IPS-18c (cell line): ENCODE data around the gene MYH14.
A peak's percentile ranks its signal among the peaks of the same experiment; 100 is the strongest.

Source experiments
- H3K4me3 ChIP-seq: 2 replicates; pipeline ENCODE4 v1.7.0; 2013; ENCODE audit warnings: low read depth, mild to moderate bottlenecking, low read length, moderate library complexity; ENCODE audit not compliant: insufficient read depth
- H3K9me3 ChIP-seq: one replicate; pipeline ENCODE4 v1.6.1; 2013; ENCODE audit warnings: mild to moderate bottlenecking, low read length, moderate library complexity; ENCODE audit not compliant: control insufficient read depth, insufficient read depth

MYH14 gene

DNA sequence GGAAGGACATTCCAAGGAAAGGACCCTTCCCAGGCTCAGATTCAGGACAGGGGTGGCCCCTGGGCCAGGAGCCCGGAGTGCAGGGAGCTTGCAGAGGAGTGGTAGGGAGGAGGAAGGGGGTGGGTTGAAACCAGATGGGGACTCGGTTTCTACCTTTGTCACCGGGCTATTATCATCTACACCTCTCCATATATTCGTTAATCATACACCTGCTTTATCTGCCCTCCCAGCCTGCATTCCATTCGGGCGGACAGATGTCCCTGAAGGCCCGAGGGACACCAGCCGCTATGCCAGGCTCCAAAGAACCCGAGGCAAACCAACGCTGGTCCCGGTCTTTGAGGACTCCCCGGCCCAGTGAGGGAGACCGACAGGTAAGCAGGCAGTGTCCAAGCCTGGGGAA is 15.5 kb upstream of the MYH14 start:
- peaks cover 6% of the 10 kb centered on the region for H3K9me3 ChIP-seq
- no peak overlapping the region for H3K4me3 ChIP-seq

GRCh38 chr19:50189331-50189730 is 14.1 kb upstream of the MYH14 start:
- H3K9me3 ChIP-seq = peaks cover 7% of the 10 kb centered on the region
- no peak overlapping the region for H3K4me3 ChIP-seq

DNA sequence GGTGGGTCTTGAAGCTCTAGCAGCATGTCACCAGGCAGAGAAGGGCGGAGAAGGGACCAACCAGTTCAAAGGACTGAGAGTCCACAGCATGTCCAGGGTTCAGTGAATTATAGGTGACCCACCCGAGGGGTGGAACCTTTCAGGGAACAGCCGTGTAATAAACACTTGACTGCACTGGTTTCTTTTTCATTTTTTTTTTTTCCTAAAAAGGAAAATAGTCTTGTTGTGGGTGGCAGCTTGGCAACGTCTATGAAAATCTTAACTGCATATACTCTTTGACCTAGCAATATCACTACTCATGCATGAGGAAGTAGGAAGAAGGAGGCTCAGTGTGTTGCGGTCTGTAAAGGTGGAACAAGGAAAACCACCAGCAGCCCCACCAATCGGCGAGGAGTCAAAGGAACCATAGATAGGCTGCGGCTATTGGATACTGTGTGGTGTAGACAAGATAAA is 13.0 kb upstream of the MYH14 start:
- Histone ChIP-seq H3K9me3 (peaks cover 8% of the 10 kb centered on the region), H3K4me3 (no peak overlapping the region)

DNA sequence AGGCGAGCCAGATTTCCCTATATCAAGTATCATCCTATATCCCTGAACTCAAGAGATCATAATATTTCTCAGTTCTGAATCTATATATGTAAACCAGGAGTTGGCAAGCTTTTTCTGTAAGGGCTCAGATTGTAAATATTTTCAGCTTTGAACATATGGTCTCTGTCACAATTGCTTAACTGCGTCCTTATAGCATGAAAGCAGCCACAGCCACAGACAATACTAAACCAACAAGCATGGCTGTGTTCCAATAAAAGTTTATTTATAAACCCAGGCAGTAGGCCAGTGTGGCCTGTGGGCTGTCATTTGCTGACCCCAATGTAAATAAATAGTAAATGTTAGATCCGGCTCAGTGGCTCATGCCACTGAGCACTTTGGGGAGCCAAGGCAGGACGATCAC is 12.2 kb upstream of the MYH14 start:
- Histone ChIP-seq H3K9me3 (peaks cover 7% of the 10 kb centered on the region), H3K4me3 (no peak overlapping the region)

DNA sequence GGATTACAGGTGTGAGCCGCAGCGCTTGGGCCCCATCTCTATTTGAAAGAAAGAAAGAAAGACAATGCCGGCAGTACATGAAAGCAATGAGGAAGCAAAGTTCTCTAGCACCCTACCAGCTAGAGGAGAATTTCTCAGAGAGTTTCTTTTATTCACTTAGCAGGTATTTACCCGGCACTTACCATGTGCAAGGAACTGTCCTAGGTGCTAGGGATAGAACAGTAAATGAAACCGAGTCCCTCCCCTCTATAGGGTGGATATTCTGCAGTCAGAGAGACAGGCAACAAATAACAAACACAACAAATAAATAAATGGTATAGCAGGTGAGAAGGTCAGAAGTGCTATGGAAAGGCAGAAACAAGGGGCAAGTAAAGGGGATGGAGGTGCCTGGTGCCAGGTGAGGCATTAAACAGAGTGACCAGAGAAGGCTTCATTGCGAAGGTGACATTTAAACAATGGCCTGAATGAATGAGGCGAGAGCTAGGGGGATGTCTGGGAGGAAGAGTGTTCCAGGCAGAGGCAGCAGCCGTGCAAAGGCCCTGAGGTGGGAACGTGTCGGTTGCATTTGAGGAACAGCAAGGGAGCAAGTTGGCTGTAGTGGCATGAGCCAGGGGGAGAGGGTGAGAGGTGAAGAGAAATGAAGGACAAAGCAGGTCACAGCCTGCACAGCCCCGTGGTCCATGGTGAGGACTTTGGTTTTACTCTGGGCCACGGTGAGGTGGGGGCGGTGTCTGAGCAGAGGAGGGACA is 10.8 kb upstream of the MYH14 start:
- H3K4me3 ChIP-seq = no peak overlapping the region
- H3K9me3 ChIP-seq = peaks cover 5% of the 10 kb centered on the region

DNA sequence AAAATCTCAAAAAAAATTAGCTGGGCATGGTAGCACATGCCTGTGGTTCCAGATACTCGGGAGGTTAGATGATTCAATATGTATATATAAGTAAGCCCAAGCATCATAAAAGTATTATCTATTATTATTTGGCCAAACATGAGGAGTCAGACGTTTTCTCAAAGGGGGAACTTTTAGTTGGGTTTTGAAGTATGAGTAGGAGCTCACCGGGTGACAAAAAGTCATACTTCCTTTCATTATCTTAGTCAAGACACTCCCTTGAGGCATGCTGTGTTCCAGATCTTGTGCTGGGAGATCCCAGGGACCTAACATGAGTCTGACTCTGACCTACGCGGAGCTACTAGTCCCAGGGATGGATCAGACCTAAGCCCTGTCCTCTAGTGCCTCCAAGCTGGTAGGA is 8.2 kb upstream of the MYH14 start:
- Histone ChIP-seq H3K4me3 (no peak overlapping the region), H3K9me3 (peaks cover 5% of the 10 kb centered on the region)

DNA sequence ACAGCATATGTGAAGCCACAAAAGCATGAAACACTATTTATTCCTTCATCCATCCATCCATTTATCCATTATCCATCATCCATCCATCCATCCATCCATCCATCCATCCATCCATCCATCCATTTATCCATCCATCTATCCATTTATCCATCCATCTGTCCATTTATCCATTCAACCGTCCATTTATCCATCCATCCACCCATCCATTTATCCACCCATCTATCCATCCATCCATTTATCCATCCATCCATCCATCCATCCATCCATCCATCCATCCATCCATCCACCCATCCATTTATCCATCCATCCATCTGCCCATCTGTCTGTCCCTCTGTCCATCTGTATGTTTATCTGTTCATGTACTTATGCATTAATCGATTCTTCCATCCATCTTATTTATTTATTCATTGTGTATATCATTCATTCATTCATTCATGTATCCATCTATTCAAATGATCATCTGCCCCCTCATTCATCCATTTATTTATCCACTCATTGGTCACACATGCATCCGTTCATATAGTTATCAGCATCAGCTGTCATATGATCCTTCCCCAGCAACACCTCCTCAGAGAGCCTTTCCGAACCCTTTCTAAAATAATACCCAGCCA is 7.0 kb upstream of the MYH14 start:
- H3K9me3 ChIP-seq = peaks cover 5% of the 10 kb centered on the region
- no peak overlapping the region for H3K4me3 ChIP-seq

GRCh38 chr19:50197348-50197747 is 6.1 kb upstream of the MYH14 start:
- H3K9me3 ChIP-seq = peaks cover 5% of the 10 kb centered on the region

GRCh38 chr19:50198431-50199258 is 4.8 kb upstream of the MYH14 start:
- H3K4me3 ChIP-seq = no peak overlapping the region
- H3K9me3 ChIP-seq = peaks cover 5% of the 10 kb centered on the region

More at GRCh38 chr19:50197348-50197747, 6.1 kb upstream of the MYH14 start:
- H3K4me3 ChIP-seq = no peak overlapping the region

DNA sequence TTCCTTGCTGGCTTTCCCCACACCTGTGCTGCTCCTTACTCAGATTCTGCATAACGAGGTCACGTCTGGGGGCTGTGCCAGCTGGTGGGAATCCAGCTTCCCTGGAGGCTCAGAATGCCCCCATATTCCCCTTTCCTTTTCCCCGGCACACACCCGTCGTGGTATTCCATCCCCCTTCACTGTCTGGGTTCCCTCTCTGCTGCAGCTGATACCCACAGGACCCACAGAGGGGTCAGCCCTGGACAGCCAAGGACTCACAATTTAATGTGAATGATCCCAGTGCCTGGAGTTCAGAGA is 4.2 kb upstream of the MYH14 start:
- no peak overlapping the region for H3K4me3 ChIP-seq
- peaks cover 5% of the 10 kb centered on the region for H3K9me3 ChIP-seq

DNA sequence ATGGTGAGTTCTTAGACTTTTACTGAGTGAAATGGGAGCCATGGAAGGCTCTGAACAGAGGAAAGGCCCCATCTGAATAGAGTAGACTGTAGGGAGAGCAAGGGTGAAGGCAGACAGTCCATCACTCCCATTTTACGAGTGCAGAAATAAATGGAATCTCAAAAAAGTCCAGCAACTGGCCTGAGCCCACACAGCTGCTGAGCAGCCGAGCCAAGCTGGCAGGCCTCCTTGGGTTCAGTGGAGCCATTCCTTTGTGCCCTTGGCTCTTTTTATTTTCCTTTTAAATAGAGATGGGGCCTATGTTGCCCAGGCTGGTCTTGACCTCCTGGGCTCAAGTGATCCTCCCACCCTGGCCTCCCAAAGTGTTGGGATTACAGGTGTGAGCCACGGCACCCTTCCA is 1.0 kb upstream of the MYH14 start:
- no peak overlapping the region for H3K4me3 ChIP-seq

GRCh38 chr19:50202962-50203280 is 501 bp upstream of the MYH14 start:
- peaks cover 6% of the 10 kb centered on the region for H3K9me3 ChIP-seq
- peak overlapping the region; percentile 50 for H3K4me3 ChIP-seq

More for the DNA sequence above, 1.0 kb upstream of the MYH14 start:
- H3K9me3 ChIP-seq = peaks cover 4% of the 10 kb centered on the region

DNA sequence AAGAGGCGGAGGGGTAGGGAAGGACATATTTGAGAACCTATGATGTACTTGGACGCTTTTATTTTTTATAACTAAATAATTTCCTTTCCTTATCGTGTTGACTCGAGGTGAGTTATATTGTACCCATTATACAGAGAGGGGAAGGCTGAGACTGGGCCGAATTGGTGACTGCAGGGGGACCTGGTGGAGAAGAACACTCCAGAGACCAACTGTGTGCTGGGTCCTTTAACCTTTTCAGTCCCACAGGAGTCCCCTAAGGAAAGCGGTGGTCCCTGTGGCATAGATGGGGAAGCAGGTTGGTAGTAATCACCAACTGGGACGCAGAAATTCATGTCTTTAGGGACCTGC is 633 bp downstream of the MYH14 start:
- Histone ChIP-seq H3K9me3 (peaks cover 3% of the 10 kb centered on the region), H3K4me3 (peak overlapping the region; percentile 50)

DNA sequence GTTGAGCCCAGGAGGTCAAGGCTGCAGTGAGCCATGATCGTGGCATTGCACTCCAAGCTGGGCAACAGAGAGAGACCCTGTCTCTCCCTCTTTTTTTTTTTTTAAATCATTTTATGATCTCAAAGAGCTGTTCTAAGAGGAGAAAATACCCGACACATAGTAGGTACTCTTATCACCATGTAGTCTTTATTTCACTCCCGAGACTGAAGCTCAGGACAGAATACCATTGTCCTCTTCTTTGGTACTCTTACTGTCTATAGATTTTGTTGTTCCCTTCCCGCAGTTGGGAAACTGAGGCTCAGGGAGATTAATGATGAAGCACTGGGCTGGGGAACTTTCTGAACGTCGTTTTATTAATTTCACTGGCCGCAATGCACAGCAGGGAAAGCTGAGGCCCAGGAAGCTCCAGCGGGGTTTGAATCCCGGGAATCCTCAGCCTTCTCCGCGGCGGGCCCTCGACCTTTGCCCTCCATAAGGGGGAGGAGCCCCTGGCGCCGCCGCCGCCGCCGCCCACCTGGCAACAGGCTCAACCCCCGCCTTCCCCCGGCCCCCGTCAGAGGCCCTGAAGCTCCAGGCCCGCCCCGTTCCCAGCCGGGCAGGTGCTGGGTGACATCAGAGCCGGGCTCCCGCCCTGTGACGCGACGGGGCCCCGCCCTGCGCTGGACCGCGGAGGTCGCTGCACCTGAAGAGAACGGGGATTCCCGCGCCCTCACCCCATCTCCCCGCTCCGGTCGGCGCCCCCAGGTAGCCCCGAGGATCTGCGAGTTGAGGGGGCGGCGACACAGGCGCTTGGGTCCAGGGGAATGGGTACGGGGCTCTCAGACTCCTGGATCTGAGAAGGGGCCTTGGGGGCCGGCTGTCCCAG is 1.6 kb downstream of the MYH14 start:
- Histone ChIP-seq H3K4me3 (peak overlapping the region; percentile 51), H3K9me3 (peaks cover 3% of the 10 kb centered on the region)

GRCh38 chr19:50205681-50206138 is 2.3 kb downstream of the MYH14 start:
- Histone ChIP-seq H3K4me3 (peak overlapping the region; percentile 51), H3K9me3 (peaks cover 5% of the 10 kb centered on the region)

DNA sequence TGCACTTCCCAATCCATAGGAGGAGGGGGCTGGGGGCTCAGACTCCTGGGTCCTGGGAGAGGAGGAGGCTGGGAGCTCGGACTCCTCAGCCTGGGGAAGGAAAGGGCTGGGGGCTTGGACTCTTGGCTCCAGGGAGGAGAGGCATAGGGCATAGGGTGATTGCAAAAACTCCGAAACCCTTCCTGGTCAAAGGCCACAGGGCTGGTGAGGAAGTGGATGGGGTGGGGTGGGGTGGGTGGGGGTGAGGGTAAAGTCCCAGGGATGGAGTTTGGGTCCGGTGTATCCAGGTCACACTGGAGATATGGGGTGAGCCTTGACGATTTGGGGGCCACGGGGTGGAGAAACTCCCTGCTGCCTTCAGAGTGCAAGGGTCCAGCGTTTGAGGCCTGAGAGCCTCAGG is 2.8 kb downstream of the MYH14 start:
- H3K9me3 ChIP-seq = peaks cover 9% of the 10 kb centered on the region
- no peak overlapping the region; the same call in 1 of the 2 replicates for H3K4me3 ChIP-seq

DNA sequence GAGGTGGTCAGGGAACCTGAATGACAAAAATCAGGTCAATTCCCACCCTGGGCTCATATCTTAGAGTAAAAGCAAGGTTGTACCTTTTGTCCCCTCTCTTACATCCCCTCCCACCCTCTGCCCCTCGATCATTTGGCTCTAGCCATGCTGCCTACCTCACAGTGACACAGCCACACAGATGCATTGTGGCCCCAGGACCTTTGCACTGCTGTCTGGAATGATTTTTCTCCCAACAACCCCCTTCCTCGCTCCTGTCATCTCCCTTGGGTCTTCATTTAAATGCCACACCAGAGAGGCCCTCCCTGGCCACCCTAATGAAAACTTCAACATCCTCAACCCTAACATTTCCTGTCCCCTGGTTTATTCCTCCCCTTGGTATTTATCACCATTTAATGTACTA is 4.3 kb downstream of the MYH14 start:
- Histone ChIP-seq H3K9me3 (peaks cover 11% of the 10 kb centered on the region), H3K4me3 (no peak overlapping the region)
